AG04449 (cell line): Measurements from ENCODE around the gene NOM1.

Experiments used
- CTCF ChIA-PET: fragments of 350-600 bp; formaldehyde crosslinking; extraction: SDS; loops from one replicate; lab custom pipeline; 2021; ENCODE audit warnings: antibody characterized with exemption; lab: Yijun Ruan, JAX
- POLR2A ChIA-PET: fragments of 400-600, 350-600 bp; formaldehyde crosslinking; extraction: SDS; loops from one replicate; lab custom pipeline; 2020; ENCODE audit warnings: antibody characterized with exemption, inconsistent platforms; lab: Yijun Ruan, JAX
- DNase-seq: peaks from one replicate; pipeline ENCODE4 v3.0.0-alpha.2; 2010; ENCODE audit warnings: low read depth, low spot score
- H3K4me3 ChIP-seq: 2 replicates; pipeline ENCODE4 v1.5.1; 2011; ENCODE audit warnings: low read depth, mild to moderate bottlenecking, control low read depth, low read length
- TF ChIP-seq, protein P1 (sequence below): IDR thresholded peaks from one replicate; pipeline ENCODE4 v1.5.1; 2011; ENCODE audit warnings: mild to moderate bottlenecking, moderate library complexity, low read length, control low read depth, inconsistent platforms; ENCODE audit not compliant: insufficient read depth; ENCODE audit errors: missing control alignments

The NOM1 gene

GRCh38 chr7:157001920-157002818 is 52.7 kb downstream of the NOM1 start:
- POLR2A ChIA-PET: no interaction called here
- CTCF ChIA-PET: interaction anchor here (0.6 to 1.0 kb wide), 2 partner anchors 30 to 32 kb away, joined by 3 read pairs; no protein-coding TSS in a partner anchor
- DNase-seq: no peak
- TF ChIP-seq, protein P1, sequence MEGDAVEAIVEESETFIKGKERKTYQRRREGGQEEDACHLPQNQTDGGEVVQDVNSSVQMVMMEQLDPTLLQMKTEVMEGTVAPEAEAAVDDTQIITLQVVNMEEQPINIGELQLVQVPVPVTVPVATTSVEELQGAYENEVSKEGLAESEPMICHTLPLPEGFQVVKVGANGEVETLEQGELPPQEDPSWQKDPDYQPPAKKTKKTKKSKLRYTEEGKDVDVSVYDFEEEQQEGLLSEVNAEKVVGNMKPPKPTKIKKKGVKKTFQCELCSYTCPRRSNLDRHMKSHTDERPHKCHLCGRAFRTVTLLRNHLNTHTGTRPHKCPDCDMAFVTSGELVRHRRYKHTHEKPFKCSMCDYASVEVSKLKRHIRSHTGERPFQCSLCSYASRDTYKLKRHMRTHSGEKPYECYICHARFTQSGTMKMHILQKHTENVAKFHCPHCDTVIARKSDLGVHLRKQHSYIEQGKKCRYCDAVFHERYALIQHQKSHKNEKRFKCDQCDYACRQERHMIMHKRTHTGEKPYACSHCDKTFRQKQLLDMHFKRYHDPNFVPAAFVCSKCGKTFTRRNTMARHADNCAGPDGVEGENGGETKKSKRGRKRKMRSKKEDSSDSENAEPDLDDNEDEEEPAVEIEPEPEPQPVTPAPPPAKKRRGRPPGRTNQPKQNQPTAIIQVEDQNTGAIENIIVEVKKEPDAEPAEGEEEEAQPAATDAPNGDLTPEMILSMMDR: no peak
- no peak overlapping the region for H3K4me3 ChIP-seq

- POLR2A ChIA-PET: no interaction called here
These were observed 53.4 kb downstream of the NOM1 start for GRCh38 chr7:157002819-157003421.

DNA sequence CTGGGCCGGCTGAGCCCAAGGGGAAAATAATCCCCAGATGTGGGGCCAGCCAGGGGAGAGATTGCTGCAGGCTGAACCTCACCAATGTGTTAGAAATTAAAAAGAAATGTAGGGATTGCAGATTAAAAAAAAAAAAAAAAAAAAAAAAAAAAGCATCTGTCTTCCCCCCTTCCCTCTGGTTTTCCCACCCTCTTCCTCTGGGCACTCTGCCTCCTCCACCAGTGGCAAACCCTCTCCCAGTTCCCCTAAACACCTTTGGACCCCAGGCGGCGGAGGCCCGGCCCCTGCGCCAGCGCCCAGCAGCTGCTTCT is 53.9 kb downstream of the NOM1 start:
- no peak overlapping the region for H3K4me3 ChIP-seq
- no peak for DNase-seq
- CTCF ChIA-PET: no interaction called here
- POLR2A ChIA-PET: no interaction called here
- TF ChIP-seq, protein P1: no peak

More at GRCh38 chr7:157002819-157003421, 53.4 kb downstream of the NOM1 start:
- CTCF ChIA-PET: interaction anchor here (0.6 to 1.0 kb wide), 2 partner anchors 30 to 33 kb away, joined by 3 read pairs; no protein-coding TSS in a partner anchor
- TF ChIP-seq, protein P1: no peak
- no peak overlapping the region for H3K4me3 ChIP-seq
- DNase-seq: no peak

DNA sequence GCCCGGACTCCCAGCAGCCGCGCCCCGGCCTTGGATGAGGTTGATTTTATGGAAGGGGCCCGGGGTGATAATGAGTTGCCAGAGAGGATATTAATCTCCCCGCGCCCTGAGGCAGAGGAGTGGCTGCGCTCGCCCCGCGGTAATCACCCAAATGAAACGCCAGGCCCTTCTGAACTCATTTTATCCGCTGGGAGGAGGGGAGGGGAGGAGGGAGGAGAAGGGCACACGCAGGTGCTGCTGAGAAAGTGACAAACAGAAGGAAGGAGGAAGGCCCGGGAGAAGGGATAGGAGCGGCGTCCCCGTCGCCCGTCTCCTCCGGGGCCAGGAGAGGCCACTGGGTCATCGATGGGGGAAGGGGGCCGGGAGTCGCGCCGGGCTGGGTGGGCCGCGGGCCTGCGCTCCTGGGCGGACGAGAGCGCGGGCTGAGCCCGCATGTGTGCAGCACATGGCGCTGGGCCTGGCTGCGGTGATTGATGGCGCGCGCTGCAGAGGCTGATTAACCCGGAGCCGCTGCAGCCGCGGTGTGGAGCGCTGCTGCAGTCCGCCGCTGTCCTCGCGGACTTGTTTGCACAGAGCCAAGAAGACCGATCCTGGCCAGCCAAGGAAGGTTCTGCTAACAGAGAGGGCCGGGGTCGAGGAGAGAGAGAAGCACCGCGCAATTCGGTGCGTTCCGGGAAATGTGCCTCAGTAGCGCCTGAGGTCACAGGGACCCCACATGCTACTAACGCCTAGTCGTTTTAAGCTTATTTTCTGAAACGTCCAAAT is 54.4 kb downstream of the NOM1 start:
- DNase-seq: no peak
- ChIA-PET CTCF (no interaction called here), POLR2A (no interaction called here)
- TF ChIP-seq, protein P1: no peak
- no peak overlapping the region for H3K4me3 ChIP-seq

DNA sequence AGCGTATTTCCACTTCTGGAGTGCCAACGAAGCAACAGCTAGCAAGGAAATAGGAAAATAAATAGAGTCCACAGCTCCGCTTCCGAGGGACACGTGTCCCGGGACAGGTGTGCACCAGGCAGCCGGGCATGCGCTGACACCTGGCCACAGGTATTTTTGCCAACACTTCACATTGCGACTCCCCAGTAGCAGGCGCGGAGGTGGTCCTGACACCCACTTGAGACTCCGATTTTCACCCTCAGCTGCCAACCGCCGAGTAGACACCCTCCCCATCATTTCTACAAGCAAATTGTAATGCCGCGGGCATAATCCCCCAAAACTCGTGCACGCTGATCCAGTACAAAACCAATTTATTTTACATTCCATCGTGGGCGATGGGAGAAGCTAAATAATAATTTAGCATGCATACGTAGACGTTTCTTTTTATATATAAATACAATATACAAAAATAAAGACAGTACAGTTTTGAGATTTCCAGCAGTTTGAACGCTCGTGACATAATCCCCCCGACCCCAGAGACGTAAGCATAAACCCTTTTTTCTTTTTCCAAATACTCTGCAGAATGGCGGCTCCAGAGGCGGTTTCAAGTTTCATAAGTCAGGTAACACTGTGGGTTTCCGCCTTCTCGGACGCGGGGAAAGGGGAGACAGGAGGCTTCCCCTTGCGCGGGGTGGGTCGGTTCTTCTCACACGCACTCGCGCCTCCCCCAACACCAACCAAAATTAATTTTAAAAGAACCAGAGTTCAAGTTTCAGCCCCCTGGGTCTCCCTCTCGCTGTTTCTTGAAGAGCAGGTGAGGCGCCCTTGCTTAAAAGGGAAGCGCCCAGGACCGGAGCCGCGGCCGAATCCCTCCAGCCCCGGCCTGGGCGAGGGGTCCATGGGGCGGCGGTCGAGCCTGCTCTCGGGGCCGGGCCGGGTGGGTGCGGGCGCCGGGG is 55.3 kb downstream of the NOM1 start:
- TF ChIP-seq, protein P1: no peak
- DNase-seq: no peak
- CTCF ChIA-PET: no interaction called here
- H3K4me3 ChIP-seq: no peak overlapping the region
- POLR2A ChIA-PET: no interaction called here
